ENCODE data around the gene FAM114A1.

DNA sequence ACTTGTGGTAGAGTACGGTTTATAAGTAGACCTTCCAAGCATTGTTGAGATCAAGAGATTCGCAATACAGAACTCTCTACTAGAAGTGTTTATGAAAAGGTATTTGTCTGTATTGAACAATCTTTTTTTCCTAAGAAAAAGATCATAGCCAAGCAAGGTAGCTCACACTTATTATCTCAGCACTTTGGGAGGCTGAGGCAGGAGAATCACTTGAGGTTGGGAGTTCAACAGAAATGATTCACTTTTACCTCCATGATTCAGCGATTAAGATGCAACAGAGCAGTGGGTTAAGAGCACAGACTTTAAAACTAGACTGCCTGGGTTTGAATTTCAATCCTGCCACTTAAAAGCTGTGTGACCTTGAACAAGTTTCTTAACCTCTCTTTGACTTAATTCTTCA lies 90.3 kb downstream of the FAM114A1 start:
- TF ChIP-seq POLR2A (IDR thresholded peaks at IDR 0.05; ENCODE audit: low read depth, low read length) (no peak), TAF1 (IDR thresholded peaks at IDR 0.05; ENCODE audit: low read depth, low read length) (no peak)

Data from GM12891 (cell line).